ENCODE measurements around the gene PITPNB.
A peak's percentile ranks its signal among the peaks of the same experiment; 100 is the strongest.

The PITPNB gene

DNA sequence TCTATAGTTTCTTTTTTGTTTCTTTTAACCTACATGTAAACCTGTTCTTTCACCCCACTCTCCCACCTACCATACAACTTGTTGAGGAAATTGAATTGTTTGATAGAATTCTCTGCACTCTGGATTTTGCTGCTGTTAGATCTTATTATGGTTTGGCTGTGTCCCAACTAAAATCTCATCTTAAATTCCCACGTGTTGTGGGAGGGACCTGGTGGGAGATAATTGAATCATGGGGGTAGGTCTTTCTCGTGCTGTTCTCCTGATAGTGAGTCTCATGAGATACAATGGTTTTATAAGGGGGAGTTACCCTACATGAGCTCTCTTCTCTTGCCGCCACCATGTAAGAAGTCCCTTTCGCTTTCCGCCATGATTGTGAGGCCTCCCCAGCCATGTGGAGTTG lies 15.0 kb upstream of the PITPNB start:
- TF ChIP-seq GATA2 (IDR thresholded peaks at IDR 0.05; ENCODE audit: low read depth, low read length) = no peak

DNA sequence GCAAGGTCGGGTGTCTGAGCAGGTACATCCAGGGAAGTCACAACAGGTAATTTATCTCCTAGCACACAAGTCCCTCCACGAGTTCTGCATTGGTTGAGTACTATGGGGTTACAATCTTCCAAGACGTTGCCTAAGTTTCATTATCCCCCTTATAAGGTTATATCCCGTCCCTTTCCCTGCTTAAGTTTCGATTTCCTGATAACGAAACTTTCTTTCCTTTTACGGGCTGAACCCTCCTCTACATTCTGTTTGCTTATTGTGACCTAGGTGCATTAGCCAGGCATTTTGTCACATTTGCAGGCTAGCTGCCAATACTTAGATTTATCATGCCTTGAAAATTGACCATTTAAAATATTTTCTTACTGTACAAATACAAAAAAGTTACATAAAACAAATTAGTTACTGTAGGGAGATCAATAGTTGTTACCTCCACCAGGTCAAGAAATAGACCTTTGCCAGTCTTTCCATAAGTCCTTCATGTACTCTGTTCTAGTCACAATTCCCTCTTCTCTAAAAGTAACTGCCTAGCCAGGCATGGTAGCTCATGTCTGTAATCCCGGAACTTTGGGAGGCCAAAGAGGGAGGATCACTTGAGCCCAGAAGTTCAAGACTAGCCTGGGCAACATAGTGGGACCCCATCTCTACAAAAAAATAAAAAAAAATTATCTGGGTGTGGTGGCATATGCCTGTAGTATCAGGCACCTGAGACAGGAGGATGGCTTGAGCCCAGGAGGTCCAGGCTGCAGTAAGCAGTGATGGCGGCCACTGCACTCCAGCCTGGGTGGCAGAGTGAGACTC lies 14.3 kb upstream of the PITPNB start:
- TF ChIP-seq GATA3 (IDR thresholded peaks at IDR 0.05; ENCODE audit: low read depth, low read length) (no peak), GATA2 (IDR thresholded peaks at IDR 0.05; ENCODE audit: low read depth, low read length) (no peak)

DNA sequence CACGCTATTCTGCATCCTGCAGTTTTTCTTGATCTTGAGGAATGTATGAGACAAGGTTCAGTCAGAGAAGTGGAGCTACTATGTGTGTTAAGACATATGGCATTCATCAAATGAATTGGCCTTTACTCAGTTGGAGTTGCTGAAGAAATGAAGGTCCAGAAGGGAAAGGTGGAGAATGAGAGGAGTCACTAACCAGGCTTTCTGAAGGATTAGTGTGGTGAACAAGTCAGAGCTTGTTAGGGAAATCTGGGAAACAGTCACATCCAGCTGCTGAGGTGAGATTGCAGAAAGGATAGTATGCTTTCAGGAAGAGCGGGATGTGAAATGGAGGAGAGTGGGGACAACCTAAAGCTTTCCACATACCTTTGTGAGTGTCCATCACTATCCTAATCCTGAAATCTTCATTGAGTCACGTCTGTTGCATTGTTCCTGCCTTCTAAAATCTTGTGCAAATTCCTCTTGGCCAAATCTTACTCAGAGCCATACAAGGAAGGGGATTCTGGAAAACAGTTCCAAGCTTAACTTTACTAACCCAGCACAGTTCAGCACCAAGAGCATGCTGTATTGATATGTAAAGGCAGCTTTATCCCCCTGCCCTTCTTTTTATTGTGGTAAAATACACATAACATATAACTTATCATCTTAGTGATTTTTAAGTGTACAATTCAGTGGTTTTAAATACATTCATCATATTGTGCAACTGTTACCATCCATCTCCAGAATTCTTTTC lies 11.4 kb upstream of the PITPNB start:
- no peak for TF ChIP-seq GATA2 (IDR thresholded peaks at IDR 0.05; ENCODE audit: low read depth, low read length)
- TF ChIP-seq GATA3 (IDR thresholded peaks at IDR 0.05; ENCODE audit: low read depth, low read length) = no peak

DNA sequence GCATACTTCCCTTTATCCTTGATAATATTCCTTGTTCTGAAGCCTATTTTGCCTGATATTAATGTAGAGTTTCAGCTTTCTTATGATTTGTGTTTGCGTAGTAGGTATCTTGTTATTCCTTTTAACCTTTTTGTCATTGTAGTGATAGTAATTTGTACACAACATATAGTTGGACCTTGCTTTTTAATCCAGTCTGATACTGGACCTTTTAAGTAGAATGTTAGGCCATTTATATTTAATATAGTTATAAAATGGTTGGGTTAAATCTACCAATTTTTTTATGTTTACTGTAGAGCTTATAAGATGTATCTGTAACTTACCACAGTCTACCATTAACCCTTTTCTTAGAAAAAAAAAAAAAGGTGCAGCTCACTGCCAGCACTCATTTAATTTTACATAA lies 8.6 kb upstream of the PITPNB start:
- TF ChIP-seq GATA2 (IDR thresholded peaks at IDR 0.05; ENCODE audit: low read depth, low read length) = no peak
- no peak for TF ChIP-seq GATA3 (IDR thresholded peaks at IDR 0.05; ENCODE audit: low read depth, low read length)

DNA sequence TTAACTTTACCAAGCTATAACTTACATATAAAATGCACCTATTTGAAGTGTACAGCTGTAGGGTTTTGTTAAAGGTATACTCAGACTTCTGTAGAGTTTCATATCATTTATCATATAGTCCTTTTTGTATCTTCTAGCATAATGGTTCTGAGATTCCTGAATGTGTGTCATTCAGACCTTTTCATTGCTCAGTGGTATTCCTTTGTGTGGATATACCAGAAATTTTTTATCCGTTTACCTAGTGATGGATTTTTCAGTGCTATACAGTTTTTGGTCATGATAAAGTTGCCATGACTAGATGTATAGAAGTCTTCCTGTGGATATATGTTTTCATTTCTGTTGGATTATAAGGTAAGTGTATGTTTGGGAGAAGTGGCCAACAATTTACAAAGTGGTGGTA lies 6.3 kb upstream of the PITPNB start:
- no peak for TF ChIP-seq GATA3 (IDR thresholded peaks at IDR 0.05; ENCODE audit: low read depth, low read length)

DNA sequence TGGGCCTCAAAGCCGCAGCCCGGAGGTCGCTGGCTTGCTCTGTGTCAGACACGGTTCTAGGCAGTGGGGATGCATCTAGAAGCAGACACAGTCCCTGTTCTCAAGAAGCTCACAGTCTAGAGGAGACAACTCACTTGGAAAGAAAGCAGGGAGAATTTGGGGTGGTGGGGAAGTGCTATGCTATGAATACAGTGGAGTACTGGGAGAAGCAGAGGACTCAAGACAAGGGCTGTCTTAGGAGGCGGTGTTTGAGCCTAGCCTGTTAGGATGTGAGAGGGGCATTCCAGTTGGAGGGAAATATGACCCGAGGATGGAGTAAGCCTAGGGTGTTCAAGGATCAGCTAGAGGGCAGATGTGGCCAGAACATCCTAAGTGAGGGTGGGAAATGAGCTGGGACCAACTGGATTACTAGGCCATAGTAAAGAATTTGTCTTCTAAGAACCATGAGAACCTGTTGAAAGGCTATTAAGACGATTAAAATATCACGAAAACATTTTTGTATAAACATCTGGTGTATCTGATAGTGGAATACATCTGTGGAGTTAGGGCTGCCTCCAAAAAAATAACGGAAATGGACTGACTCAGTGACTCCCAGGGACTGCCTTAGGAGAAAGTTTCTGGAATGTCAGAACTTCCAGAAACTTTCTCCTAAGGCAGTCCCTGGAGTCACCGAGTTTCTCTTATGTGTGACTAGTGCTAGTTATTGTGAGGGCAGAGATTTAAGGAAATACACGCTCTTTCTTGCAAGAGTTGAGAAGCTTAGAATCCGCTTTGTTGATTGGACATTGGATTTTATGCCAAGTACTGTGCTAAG lies 1.1 kb upstream of the PITPNB start:
- TF ChIP-seq GATA2 (IDR thresholded peaks at IDR 0.05; ENCODE audit: low read depth, low read length) (no peak), GATA3 (IDR thresholded peaks at IDR 0.05; ENCODE audit: low read depth, low read length) (no peak)

DNA sequence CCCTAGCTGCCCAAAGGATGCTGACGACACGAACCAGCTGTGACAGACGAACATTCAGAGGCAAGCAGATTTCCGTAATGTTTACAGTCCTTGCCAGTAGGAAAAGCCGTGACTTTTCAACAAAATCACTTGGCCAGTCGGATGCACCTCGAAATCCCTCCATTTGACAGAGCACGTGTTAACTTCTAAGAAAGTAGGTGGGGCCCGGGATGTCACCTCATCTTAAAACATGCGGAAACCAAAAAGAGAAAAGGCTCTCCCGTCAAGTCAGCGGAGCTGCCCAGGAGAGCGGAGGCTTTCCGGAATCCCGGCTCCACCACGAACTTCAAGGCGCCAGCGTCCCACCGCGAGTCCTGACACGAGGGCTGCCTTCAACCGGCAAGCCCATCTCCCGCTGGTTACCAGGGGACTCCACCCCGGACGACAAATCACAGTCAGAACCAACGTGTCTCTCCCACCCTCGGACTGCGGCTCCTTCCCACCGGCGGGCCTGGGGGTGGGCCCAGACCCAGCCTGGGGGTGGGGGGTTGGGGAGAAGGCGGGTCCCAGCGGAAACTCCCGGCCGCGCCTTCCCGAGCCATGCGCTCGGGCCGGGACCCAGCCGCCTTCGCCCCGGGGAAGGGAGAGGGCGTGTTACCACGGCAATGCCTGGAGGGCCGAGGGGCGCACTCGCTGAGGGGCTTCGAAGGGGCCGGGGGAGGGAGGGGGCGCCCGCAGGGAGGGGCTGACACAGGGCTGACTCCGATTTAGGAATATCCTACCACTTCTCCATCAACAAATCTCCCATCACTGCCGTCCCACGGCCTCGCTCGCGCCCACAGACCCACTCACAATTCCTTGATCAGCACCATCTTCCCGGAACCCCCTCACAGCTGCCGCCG lies 475 bp downstream of the PITPNB start:
- TF ChIP-seq GATA2 (IDR thresholded peaks at IDR 0.05; ENCODE audit: low read depth, low read length) (peak; percentile 38; the same call in 1 of the 2 replicates), GATA3 (IDR thresholded peaks at IDR 0.05; ENCODE audit: low read depth, low read length) (no peak)

DNA sequence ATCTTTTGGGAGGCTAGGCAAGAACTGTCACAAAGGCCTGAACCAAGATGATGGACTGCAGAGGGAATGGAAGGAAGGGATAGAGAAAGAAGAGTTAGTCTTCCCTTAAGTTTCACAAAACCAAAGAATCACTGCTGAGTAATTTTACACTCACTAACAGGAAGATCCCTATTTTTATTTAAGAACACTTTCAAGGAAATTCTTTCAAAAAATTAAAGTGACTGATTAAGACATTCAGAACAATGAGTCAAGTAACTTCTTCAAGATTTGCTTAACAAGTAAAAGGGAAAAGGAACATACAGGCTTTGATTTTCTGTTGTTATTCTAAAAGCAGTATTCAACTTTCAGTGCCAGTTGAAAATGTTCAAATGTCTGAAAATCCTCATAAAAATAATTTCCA lies 3.1 kb downstream of the PITPNB start:
- no peak for TF ChIP-seq GATA2 (IDR thresholded peaks at IDR 0.05; ENCODE audit: low read depth, low read length)
- TF ChIP-seq GATA3 (IDR thresholded peaks at IDR 0.05; ENCODE audit: low read depth, low read length) = no peak

DNA sequence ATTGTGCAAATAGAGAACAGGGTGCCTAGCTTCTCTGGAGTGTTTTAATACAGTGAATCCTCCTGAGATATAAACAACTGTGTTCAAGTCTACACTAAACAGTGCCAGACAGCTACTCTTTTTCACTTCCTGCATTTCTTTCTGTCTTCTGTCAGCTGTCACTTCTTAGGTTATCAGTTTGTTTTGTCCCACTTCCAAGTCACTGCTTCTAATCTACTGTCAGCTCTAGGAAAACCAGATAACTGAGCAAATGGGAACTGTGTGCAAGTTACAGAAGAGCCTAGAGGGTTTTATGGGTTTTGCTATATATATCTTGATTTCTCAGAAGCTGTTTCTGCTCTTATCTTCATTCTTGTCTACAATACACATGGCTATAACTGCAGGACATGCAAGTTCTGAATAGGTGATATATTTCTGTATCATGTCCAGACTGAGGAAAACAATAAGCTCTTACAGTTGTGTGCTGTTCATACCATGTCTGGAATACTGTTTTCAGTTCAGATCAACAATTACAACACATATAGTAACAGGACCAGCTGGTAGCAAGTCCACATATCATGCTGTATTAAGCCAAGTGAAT lies 5.8 kb downstream of the PITPNB start:
- TF ChIP-seq GATA3 (IDR thresholded peaks at IDR 0.05; ENCODE audit: low read depth, low read length) (peak; percentile 99), GATA2 (IDR thresholded peaks at IDR 0.05; ENCODE audit: low read depth, low read length) (peak; percentile 96)

DNA sequence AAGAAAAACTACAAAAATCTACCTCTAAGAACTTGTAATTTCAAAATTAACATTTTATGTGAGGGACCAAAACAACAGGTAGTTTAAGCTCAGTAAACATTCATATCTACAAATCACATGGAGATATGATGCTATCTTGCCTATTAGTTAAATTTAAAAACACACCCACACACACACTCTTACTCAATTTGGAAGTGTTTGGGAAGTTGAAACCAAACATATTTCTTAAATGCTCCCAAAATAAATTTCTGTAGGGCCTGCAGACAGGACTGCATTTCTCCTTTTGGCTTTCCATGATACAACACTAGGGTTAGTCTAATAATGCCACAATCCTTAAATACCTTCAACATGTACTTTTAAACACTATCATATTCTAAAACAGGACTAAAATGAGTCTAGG lies 7.0 kb downstream of the PITPNB start:
- TF ChIP-seq GATA2 (IDR thresholded peaks at IDR 0.05; ENCODE audit: low read depth, low read length) (no peak), GATA3 (IDR thresholded peaks at IDR 0.05; ENCODE audit: low read depth, low read length) (no peak)

DNA sequence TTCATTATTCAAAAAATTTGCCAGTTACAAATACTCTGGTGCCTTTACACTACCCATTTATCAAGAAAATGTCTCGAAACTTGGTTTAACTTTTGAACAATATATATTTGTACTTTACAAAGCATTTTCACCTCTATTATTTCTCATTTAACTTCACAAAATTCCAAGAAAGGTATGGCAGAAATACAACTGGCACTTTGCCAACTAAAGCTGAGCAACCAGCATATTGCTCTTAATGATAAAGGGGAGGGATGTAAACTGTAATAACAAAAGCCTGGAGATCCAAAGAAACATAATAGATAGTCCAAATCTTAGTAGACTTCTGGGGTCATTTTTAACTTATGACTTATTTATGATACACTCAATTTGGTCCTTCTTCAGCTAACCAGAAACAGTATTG lies 7.7 kb downstream of the PITPNB start:
- TF ChIP-seq GATA2 (IDR thresholded peaks at IDR 0.05; ENCODE audit: low read depth, low read length) (no peak), GATA3 (IDR thresholded peaks at IDR 0.05; ENCODE audit: low read depth, low read length) (no peak)

DNA sequence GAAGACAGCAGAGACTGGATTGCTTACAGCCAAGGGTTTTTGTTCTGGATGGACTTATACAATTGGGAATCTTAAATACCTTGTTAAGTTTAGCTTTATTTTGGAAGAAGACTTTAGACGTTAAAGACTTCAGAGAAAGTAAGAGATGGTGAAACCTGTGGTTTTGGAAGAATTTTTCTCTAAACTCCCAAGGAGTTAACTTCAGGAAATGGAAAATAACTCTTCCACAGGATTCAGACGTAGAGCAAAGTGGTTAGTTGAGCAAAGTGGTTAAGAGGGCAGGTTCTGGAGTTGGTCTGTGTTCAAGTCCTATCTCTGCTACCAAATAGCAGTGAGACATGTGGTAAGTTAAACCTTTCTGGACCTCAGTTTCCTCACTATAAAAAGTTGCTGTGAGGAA lies 12.8 kb downstream of the PITPNB start:
- TF ChIP-seq GATA2 (IDR thresholded peaks at IDR 0.05; ENCODE audit: low read depth, low read length) (no peak), GATA3 (IDR thresholded peaks at IDR 0.05; ENCODE audit: low read depth, low read length) (no peak)

DNA sequence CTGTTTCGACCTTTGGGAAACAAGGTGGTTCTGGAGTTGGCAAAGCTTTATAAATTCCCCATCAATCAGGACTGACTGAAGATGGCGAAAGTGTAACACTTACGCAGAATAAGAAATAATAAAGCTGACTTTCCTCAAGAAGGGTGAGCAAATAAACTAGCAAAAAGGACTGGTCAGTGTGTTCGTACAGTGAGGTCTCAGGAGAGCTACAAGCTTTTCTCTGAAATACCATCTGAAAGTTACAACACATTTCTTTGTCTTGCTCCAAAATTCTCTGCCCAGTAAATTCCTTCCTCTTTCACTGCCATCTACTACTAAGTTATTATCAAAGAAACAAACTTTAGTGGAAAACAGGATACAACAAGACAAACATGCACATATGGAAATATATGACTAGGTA lies 13.4 kb downstream of the PITPNB start:
- TF ChIP-seq GATA3 (IDR thresholded peaks at IDR 0.05; ENCODE audit: low read depth, low read length) = no peak
- no peak for TF ChIP-seq GATA2 (IDR thresholded peaks at IDR 0.05; ENCODE audit: low read depth, low read length)
